Loucy (cell line): ENCODE measurements around the gene CILP.

Experiments used
- H2AFZ ChIP-seq: fragments of 200-600 bp; sonication (generic); 2 replicates; pipeline ENCODE4 v1.6.0; 2016; ENCODE audit warnings: antibody characterized with exemption, mild to moderate bottlenecking, low read length, moderate library complexity
- H3F3A ChIP-seq: fragments of 200-600 bp; 2 replicates; pipeline ENCODE4 v1.6.0; 2016; ENCODE audit warnings: antibody characterized with exemption, low read depth, mild to moderate bottlenecking
- H3K27me3 ChIP-seq: fragments of 200-600 bp; sonication (generic); 2 replicates; pipeline ENCODE4 v1.6.1; 2014; ENCODE audit warnings: low read length, mild to moderate bottlenecking; ENCODE audit not compliant: insufficient read depth, poor library complexity, severe bottlenecking
- H3K36me3 ChIP-seq: fragments of 200-600 bp; sonication (generic); 2 replicates; pipeline ENCODE4 v1.6.1; 2016; ENCODE audit warnings: low read length; ENCODE audit not compliant: insufficient read depth
- H3K4me1 ChIP-seq: fragments of 200-600 bp; sonication (generic); 2 replicates; pipeline ENCODE4 v1.5.1; 2014; ENCODE audit warnings: low read length, mild to moderate bottlenecking; ENCODE audit not compliant: insufficient read depth, poor library complexity, severe bottlenecking
- H3K4me2 ChIP-seq: fragments of 200-600 bp; sonication (generic); 2 replicates; pipeline ENCODE4 v1.6.0; 2014; ENCODE audit warnings: antibody characterized with exemption, low read length, low read depth, mild to moderate bottlenecking; ENCODE audit not compliant: poor library complexity, severe bottlenecking
- H3K4me3 ChIP-seq: fragments of 200-600 bp; sonication (generic); 2 replicates; pipeline ENCODE4 v1.5.1; 2014; ENCODE audit warnings: low read length, mild to moderate bottlenecking, mixed read lengths; ENCODE audit not compliant: poor library complexity, severe bottlenecking
- H3K79me2 ChIP-seq: fragments of 200-600 bp; sonication (generic); 2 replicates; pipeline ENCODE4 v1.6.1; 2014; ENCODE audit warnings: low read length; ENCODE audit not compliant: insufficient read depth
- H3K9ac ChIP-seq: fragments of 200-600 bp; sonication (generic); 2 replicates; pipeline ENCODE4 v1.6.0; 2014; ENCODE audit warnings: mild to moderate bottlenecking, low read depth, low read length, moderate library complexity; ENCODE audit not compliant: poor library complexity, severe bottlenecking
- H3K9me2 ChIP-seq: fragments of 200-600 bp; sonication (generic); replicated peaks from 2 replicates; pipeline ENCODE4 v1.6.1; 2016; ENCODE audit warnings: low read depth, low read length, mixed read lengths
- H3K9me3 ChIP-seq: fragments of 200-600 bp; sonication (generic); 2 replicates; pipeline ENCODE4 v1.6.1; 2014; ENCODE audit warnings: mild to moderate bottlenecking, antibody characterized with exemption, low read length, low read depth; ENCODE audit not compliant: insufficient read depth
- H4K20me1 ChIP-seq: fragments of 200-600 bp; sonication (generic); 2 replicates; pipeline ENCODE4 v1.6.0; 2014; ENCODE audit warnings: antibody characterized with exemption, low read length, mild to moderate bottlenecking; ENCODE audit not compliant: insufficient read depth, poor library complexity, severe bottlenecking
- EZH2phosphoT487 ChIP-seq: fragments of 200-600 bp; IDR thresholded peaks from 2 replicates; pipeline ENCODE4 v1.6.1; 2018; ENCODE audit warnings: antibody characterized with exemption, mild to moderate bottlenecking, moderate library complexity, borderline replicate concordance
- TF ChIP-seq, protein P1 (sequence below): fragments of 200-600 bp; sonication (generic); conservative IDR thresholded peaks from 2 replicates; pipeline ENCODE4 v1.5.1; 2014; ENCODE audit warnings: mild to moderate bottlenecking, antibody characterized with exemption, low read length

CILP gene

DNA sequence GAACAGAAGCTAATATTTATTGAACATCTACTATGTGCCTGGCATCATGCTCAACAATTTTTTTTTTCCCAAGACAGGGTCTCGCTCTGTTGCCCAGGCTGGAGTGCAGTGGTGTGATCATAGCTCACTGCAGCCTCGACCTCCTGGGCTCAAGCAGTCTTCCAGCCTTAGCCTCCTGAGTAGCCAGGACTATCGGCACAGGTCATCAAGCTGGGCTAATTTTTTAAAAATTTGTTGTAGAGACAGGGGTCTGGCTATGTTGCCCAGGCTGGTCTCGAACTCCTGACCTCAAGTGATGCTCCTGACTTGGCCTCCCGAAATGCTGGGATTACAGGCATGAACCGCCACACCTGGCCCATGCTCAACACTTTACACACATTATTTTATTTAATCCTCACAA, 35.7 kb upstream of the CILP start:
- no peaks in the 10 kb centered on the region for H3F3A ChIP-seq
- no peaks in the 10 kb centered on the region for H3K79me2 ChIP-seq
- H3K9me3 ChIP-seq: no peaks in the 10 kb centered on the region
- no peak overlapping the region for H3K4me2 ChIP-seq
- H3K9me2 ChIP-seq: no peaks in the 10 kb centered on the region
- no peaks in the 10 kb centered on the region for H3K27me3 ChIP-seq
- TF ChIP-seq, protein P1, sequence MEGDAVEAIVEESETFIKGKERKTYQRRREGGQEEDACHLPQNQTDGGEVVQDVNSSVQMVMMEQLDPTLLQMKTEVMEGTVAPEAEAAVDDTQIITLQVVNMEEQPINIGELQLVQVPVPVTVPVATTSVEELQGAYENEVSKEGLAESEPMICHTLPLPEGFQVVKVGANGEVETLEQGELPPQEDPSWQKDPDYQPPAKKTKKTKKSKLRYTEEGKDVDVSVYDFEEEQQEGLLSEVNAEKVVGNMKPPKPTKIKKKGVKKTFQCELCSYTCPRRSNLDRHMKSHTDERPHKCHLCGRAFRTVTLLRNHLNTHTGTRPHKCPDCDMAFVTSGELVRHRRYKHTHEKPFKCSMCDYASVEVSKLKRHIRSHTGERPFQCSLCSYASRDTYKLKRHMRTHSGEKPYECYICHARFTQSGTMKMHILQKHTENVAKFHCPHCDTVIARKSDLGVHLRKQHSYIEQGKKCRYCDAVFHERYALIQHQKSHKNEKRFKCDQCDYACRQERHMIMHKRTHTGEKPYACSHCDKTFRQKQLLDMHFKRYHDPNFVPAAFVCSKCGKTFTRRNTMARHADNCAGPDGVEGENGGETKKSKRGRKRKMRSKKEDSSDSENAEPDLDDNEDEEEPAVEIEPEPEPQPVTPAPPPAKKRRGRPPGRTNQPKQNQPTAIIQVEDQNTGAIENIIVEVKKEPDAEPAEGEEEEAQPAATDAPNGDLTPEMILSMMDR: no peak
- no peak for TF ChIP-seq EZH2phosphoT487
- H3K4me1 ChIP-seq: no peaks in the 10 kb centered on the region
- no peak overlapping the region for H3K9ac ChIP-seq
- no peak overlapping the region for H3K4me3 ChIP-seq
- no peaks in the 10 kb centered on the region for H4K20me1 ChIP-seq
- peaks cover 2% of the 10 kb centered on the region; the same call in 1 of the 2 replicates for H3K36me3 ChIP-seq
- no peak overlapping the region for H2AFZ ChIP-seq

GRCh38 chr15:65246026-65246714, 34.9 kb upstream of the CILP start:
- peaks cover 2% of the 10 kb centered on the region; the same call in 1 of the 2 replicates for H3K36me3 ChIP-seq
- TF ChIP-seq EZH2phosphoT487: no peak
- TF ChIP-seq, protein P1: no peak
- no peaks in the 10 kb centered on the region for H3K9me2 ChIP-seq
- no peaks in the 10 kb centered on the region for H3K79me2 ChIP-seq
- no peak overlapping the region for H3K4me2 ChIP-seq
- H3K4me3 ChIP-seq: no peak overlapping the region
- H4K20me1 ChIP-seq: no peaks in the 10 kb centered on the region
- no peaks in the 10 kb centered on the region for H3K27me3 ChIP-seq
- no peaks in the 10 kb centered on the region for H3K4me1 ChIP-seq
- no peaks in the 10 kb centered on the region for H3F3A ChIP-seq
- no peak overlapping the region for H3K9ac ChIP-seq
- H3K9me3 ChIP-seq: no peaks in the 10 kb centered on the region
- no peak overlapping the region for H2AFZ ChIP-seq

GRCh38 chr15:65245096-65245856, 34.0 kb upstream of the CILP start:
- no peaks in the 10 kb centered on the region for H3K4me1 ChIP-seq
- H3K4me2 ChIP-seq: no peak overlapping the region
- H3K9me2 ChIP-seq: no peaks in the 10 kb centered on the region
- H2AFZ ChIP-seq: no peak overlapping the region
- H3K4me3 ChIP-seq: no peak overlapping the region
- H3K79me2 ChIP-seq: no peaks in the 10 kb centered on the region
- no peaks in the 10 kb centered on the region for H3K9me3 ChIP-seq
- TF ChIP-seq, protein P1: no peak
- no peak for TF ChIP-seq EZH2phosphoT487
- no peaks in the 10 kb centered on the region for H4K20me1 ChIP-seq
- peaks cover 2% of the 10 kb centered on the region; the same call in 1 of the 2 replicates for H3K36me3 ChIP-seq
- H3K27me3 ChIP-seq: no peaks in the 10 kb centered on the region
- no peaks in the 10 kb centered on the region for H3F3A ChIP-seq
- no peak overlapping the region for H3K9ac ChIP-seq
